Spleen (tissue), 11 donors: ENCODE measurements around the gene EXOSC1. TPM values are rescaled to one million over a fixed set of nuclear protein-coding genes. Genes with fewer than 3 reads are reported as not detected.
A peak's percentile ranks its signal among the peaks of the same experiment; 100 is the strongest.

Experiments used
- DNase-seq: peaks from one replicate; pipeline ENCODE4 v3.0.0-alpha.2; 2020
- H3K27ac ChIP-seq, 8 donors: fragments of 200-600 bp; sonication (generic) in 7 of 8; 1 replicate in 4 of 8; 2 replicates in 4 of 8; pipeline versions ENCODE4 v1.5.0 to v1.8.0; 2016 to 2021; ENCODE audit warnings: inconsistent platforms in 4 of 8, mild to moderate bottlenecking in 4 of 8, moderate library complexity in 1 of 8
- H3K27me3 ChIP-seq, 7 donors: fragments of 200-600 bp; sonication (generic) in 6 of 7; replicated peaks in 1 of 7; 1 replicate in 4 of 7; 2 replicates in 3 of 7; pipeline versions ENCODE4 v1.5.0 to v1.8.0; 2016 to 2021; ENCODE audit warnings: inconsistent platforms in 3 of 7, mild to moderate bottlenecking in 1 of 7
- H3K36me3 ChIP-seq, 6 donors: fragments of 200-600 bp; sonication (generic) in 5 of 6; 1 replicate in 4 of 6; 2 replicates in 2 of 6; pipeline versions ENCODE4 v1.5.0 to v1.8.0; 2016 to 2021; ENCODE audit warnings: inconsistent platforms in 2 of 6
- H3K4me1 ChIP-seq, 6 donors: fragments of 200-600 bp; sonication (generic) in 5 of 6; 1 replicate in 3 of 6; 2 replicates in 3 of 6; pipeline versions ENCODE4 v1.5.0 to v1.8.0; 2016 to 2021; ENCODE audit warnings: inconsistent platforms in 3 of 6
- H3K4me3 ChIP-seq, 8 donors: fragments of 200-600 bp; sonication (generic) in 7 of 8; 1 replicate in 4 of 8; 2 replicates in 4 of 8; pipeline versions ENCODE4 v1.5.0 to v1.8.0; 2016 to 2021; ENCODE audit warnings: inconsistent platforms in 4 of 8, mild to moderate bottlenecking in 4 of 8, moderate library complexity in 2 of 8
- H3K9me3 ChIP-seq, 8 donors: fragments of 200-600 bp; sonication (generic) in 7 of 8; 1 replicate in 4 of 8; 2 replicates in 4 of 8; pipeline versions ENCODE4 v1.5.0 to v1.8.0; 2016 to 2021; ENCODE audit warnings: inconsistent platforms in 4 of 8
- CTCF ChIP-seq, 11 experiments: fragments of 200-600 bp in 7 of 11; fragments of 450-650 bp in 4 of 11; sonication (generic) in 4 of 11; IDR thresholded peaks in 8 of 11; conservative IDR thresholded peaks in 3 of 11; 1 replicate in 7 of 11; 2 replicates in 4 of 11; pipeline versions ENCODE4 v1.4.0 to v1.8.0; 2016 to 2021; ENCODE audit warnings: antibody characterized with exemption in 11 of 11, inconsistent platforms in 4 of 11, mild to moderate bottlenecking in 1 of 11
- POLR2A ChIP-seq, 3 donors: fragments of 450-650 bp; IDR thresholded peaks; one replicate each; pipeline ENCODE4 v1.5.1; 2017; ENCODE audit warnings: antibody characterized with exemption in 3 of 3, mild to moderate bottlenecking in 1 of 3
- POLR2AphosphoS5 ChIP-seq, 3 donors: sonication (generic); formaldehyde crosslinking; IDR thresholded peaks; one replicate each; pipeline ENCODE4 v1.5.1; 2017; ENCODE audit warnings: antibody characterized with exemption in 3 of 3
- WGBS, 5 donors: extraction: QIAGEN DNeasy Blood & Tissue Kit in 3 of 5; methylation state at CpG; one replicate each; pipeline versions ENCODE4 v1.1.5 to v1.1.7; 2013 to 2018; 5-methylcytosine and 5-hydroxymethylcytosine counted together
- intact Hi-C: fragments of 100-400 bp; cut with DNase I; formaldehyde crosslinking; loops from one replicate; pipeline ENCODE4 v1.15.0; 2023; ENCODE audit warnings: low total_unique reads
- polyA plus RNA-seq, 3 donors: library from polyadenylated mRNA; stranded (reverse); fragments of 200-250 nt; gene quantifications; one replicate each; pipeline ENCODE4 v1.2.1, GENCODE V29; 2013
- total RNA-seq, 7 donors: library from RNA; depleted of rRNA in 3 of 7; stranded (reverse); fragments of >200 nt in 3 of 7; fragmentation: NEBNext Ultra II Directional in 4 of 7; extraction: Animal tissue kit (Norgen Biotek cat#: 25700) in 4 of 7; gene quantifications; one replicate each; pipeline versions ENCODE4 v1.1.0 to v1.2.1, GENCODE V29; 2016 to 2021
- donor health status: healthy with polysubstance abuse.
- donor health status: DM: no; HTN: no; CAD: no; lungs with moderate emphysema.
- donor health status: DM: no; HTN: no; CAD: no.
- donor health status: Bipolar disorder and iron deficiency.
- donor health status: healthy.
- donor health status: DM: no; HTN: no; CAD: no.
- donor health status: DM: yes; HTN: yes; CAD: no.

The EXOSC1 gene
- total and polyA plus RNA-seq, 10 donors: 28.7 to 50.5 (median 37.2) TPM

DNA sequence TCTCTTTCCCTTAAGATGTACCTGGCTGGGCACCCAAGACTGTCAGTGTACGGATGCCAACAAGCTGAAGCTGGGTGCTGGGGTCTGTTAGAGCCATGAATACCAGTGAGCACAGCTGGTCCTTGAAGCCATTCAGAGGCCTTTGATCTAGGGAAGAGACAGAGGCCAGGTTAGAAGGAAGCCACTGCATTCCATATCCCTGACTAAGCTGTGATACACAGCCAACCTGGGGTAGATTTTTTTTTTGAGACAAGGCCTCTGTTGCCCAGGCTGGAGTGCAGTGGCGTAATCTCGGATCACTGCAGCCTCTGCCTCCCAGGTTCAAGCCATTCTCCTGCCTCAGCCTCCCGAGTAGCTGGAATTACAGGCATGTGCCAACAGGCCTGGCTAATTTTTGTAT is 20.9 kb upstream of the EXOSC1 start:
- no peak for DNase-seq
- no peak for TF ChIP-seq POLR2AphosphoS5 (IDR thresholded peaks at IDR 0.05)
- no peak for TF ChIP-seq CTCF (IDR thresholded peaks at IDR 0.05 in 8 of 11, conservative IDR thresholded peaks at IDR 0.05 in 3 of 11)
- Histone ChIP-seq H3K27ac (no peak overlapping the region), H3K36me3 (peaks cover 5 to 100% (median 92%) of the 10 kb centered on the region in 6 donors), H3K9me3 (no peaks in the 10 kb centered on the region), H3K4me3 (no peak overlapping the region), H3K4me1 (peaks cover 0 to 15% (median 6%) of the 10 kb centered on the region in 6 donors), H3K27me3 (no peaks in the 10 kb centered on the region)
- 95 to 100% (median 97%) methylated on average over 4 of the region's 4 CpGs for WGBS, 5 donors
- intact Hi-C loops: no loop called here

GRCh38 chr10:97465982-97466381 is 20.2 kb upstream of the EXOSC1 start:
- no peaks in the 10 kb centered on the region for H3K27me3 ChIP-seq
- peak overlapping the region in 1 of 8 donors; percentile 7 for H3K27ac ChIP-seq
- H3K9me3 ChIP-seq: no peaks in the 10 kb centered on the region
- H3K4me1 ChIP-seq: peaks cover 0 to 15% (median 6%) of the 10 kb centered on the region in 6 donors
- H3K4me3 ChIP-seq: no peak overlapping the region
- intact Hi-C loops: no loop called here
- WGBS, 5 donors: 92 to 97% (median 95%) methylated on average over 4 to 7 of the region's 7 CpGs
- TF ChIP-seq POLR2A (IDR thresholded peaks at IDR 0.05) (no peak), POLR2AphosphoS5 (IDR thresholded peaks at IDR 0.05) (peak in 2 of 3 donors; percentile 32 to 43)
- H3K36me3 ChIP-seq: peaks cover 5 to 100% (median 93%) of the 10 kb centered on the region in 6 donors
- no peak for DNase-seq

GRCh38 chr10:97464226-97464625 is 18.4 kb upstream of the EXOSC1 start:
- Histone ChIP-seq H3K4me3 (no peak overlapping the region), H3K9me3 (no peaks in the 10 kb centered on the region), H3K4me1 (peaks cover 0 to 15% (median 6%) of the 10 kb centered on the region in 6 donors), H3K27ac (peak overlapping the region in 5 of 8 donors; percentile 25 to 53 (median 49)), H3K27me3 (no peaks in the 10 kb centered on the region), H3K36me3 (peaks cover 5 to 100% (median 94%) of the 10 kb centered on the region in 6 donors)
- no peak for TF ChIP-seq POLR2A (IDR thresholded peaks at IDR 0.05)
- TF ChIP-seq POLR2AphosphoS5 (IDR thresholded peaks at IDR 0.05): no peak
- no peak for TF ChIP-seq CTCF (IDR thresholded peaks at IDR 0.05 in 8 of 11, conservative IDR thresholded peaks at IDR 0.05 in 3 of 11)
- WGBS, 5 donors: 63 to 83% (median 79%) methylated on average over 1 of the region's 1 CpG
- DNase-seq: no peak
- intact Hi-C loops: loop anchor here (5.0 kb wide), 1 partner anchor 88 kb away; no protein-coding TSS in a partner anchor

DNA sequence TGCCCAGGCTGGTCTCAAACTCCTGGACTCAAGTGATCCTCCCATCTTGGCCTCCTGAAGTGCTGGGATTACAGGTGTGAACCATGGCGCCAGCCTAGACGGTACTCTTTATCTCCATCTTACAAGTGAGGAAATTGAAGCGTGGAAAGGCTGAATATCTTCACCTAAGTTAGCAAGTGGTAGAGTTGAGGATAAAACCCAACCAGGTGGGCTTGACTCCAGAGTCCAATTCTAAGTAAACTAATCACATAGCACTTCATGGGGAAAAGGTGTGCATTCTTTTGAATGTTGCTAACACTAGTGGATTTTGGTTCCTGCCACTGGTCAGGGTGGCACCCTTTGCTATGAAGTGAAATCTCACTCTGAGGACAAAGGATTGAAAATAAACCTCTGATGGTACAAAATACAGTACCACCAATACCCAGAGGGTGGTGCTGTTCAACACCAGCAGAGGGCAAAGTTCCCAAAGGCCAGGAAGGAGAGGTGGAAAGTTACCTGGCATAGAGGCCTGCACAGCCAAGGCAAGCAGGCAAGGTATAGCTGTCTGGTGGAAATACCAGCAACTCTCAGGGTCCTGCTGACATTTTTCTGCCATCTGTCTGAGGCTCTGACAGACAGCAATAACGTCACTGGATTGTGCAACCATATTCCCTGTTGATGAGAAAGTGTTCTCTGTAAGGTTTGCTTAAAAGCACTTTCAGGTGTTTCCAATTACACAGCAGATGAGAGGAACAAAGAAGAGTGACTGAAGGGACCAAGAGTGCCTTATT is 17.7 kb upstream of the EXOSC1 start:
- Histone ChIP-seq H3K4me3 (no peak overlapping the region), H3K9me3 (no peaks in the 10 kb centered on the region), H3K27me3 (no peaks in the 10 kb centered on the region), H3K4me1 (peaks cover 0 to 15% (median 6%) of the 10 kb centered on the region in 6 donors), H3K27ac (peak overlapping the region in 5 of 8 donors; percentile 22 to 53 (median 49)), H3K36me3 (peaks cover 5 to 100% (median 94%) of the 10 kb centered on the region in 6 donors)
- TF ChIP-seq CTCF (IDR thresholded peaks at IDR 0.05 in 8 of 11, conservative IDR thresholded peaks at IDR 0.05 in 3 of 11) (peak; percentile 47 to 84 (median 74)), POLR2A (IDR thresholded peaks at IDR 0.05) (no peak), POLR2AphosphoS5 (IDR thresholded peaks at IDR 0.05) (peak in 1 of 3 donors; percentile 31)
- WGBS, 5 donors: 71 to 90% (median 79%) methylated on average over 4 of the region's 4 CpGs
- intact Hi-C loops: loop anchor here (5.0 kb wide), 1 partner anchor 89 kb away; no protein-coding TSS in a partner anchor
- no peak for DNase-seq
